GM21717 (cell line): ENCODE results near the gene MAN1B1.
"Not testable (repeated sequence)": the region's sequence is repeated elsewhere in the genome, so short reads cannot be mapped to it uniquely, and the experiment has no call there.

ENCODE experiments used
- ATAC-seq: cut with Tn5 transposase; IDR thresholded peaks from one replicate; pipeline ENCODE4 v1.9.1; 2021; ENCODE audit warnings: mild to moderate bottlenecking, moderate library complexity; ENCODE audit not compliant: unreplicated experiment

The MAN1B1 gene

DNA sequence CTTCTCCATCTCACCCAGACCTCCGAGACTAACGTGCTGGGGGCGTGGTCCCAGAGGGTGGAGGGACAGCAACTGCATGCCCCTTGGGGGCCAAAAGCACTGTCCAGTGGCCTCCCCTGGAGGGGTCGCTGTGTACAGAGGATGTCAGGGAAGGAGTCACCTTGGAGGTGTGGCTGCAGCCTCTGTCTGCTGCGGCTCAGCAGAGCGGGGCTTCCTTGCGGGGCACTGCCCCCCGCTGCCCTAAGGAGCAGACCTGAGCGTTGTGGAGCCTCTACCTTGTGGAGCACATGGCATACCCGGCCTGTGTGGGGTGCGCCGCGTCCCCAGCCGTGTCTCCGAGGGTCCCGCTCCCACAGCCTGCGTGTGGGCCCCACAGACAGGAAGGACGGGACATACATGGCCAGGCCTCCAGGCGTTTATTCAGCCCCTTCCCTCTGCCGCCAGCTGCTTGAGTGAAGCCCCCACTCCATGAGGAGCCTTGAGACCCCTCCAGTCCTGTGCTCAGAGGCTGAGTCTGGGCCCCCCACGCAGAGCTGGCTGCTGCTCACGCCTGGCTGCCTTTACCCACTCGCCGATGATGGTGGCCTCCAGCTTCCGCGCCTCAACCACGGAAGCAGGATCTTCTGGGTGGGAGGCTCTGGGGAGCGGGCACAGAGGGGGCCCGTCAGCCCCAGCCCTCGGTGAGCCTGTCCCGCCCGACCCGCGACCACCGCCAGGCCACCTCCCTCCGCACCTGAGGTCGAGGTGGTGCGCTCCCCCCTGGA lies 23.5 kb downstream of the MAN1B1 start:
- ATAC-seq, result no peak

- ATAC-seq, result no peak
Measured at GRCh38 chr9:137110911-137111787, 24.4 kb downstream of the MAN1B1 start.

DNA sequence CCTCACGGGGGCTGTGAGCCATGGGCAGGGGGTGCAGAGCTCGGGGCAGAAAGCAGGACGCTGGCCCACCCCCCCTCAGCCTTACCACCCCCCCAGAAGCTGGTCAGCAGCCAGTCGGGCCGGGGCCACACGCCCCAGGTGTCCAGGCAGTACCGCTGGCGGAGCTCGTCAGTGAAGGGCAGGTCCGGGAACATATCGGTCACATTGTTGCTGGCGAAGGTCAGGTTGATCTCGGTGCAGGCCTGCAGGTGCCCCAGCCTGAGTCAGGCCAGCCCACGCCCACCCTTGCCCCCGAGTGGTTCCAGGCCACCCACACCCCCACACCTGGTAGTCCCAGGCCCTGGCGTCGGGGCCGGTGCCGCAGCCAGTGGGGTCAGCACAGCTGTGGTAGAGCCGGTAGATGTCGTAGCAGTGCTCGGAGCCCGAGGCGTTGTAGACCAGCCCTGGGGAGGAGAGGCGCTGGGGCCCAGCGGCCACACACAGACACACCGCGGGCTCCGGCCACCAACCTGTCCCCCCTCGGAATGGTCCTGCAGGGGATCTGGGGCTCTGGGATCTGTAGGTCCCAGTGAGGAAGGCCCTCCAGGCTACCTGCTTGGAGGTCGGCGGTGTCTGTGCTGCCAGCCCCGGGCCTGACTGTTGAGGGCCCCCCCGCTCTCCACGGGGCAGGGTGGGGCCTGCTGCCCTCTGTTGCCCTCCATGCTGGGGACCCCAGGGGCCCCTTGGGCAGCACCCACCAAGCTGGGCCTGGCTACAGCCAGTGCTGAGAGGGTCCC lies 25.2 kb downstream of the MAN1B1 start:
- ATAC-seq, result no peak

DNA sequence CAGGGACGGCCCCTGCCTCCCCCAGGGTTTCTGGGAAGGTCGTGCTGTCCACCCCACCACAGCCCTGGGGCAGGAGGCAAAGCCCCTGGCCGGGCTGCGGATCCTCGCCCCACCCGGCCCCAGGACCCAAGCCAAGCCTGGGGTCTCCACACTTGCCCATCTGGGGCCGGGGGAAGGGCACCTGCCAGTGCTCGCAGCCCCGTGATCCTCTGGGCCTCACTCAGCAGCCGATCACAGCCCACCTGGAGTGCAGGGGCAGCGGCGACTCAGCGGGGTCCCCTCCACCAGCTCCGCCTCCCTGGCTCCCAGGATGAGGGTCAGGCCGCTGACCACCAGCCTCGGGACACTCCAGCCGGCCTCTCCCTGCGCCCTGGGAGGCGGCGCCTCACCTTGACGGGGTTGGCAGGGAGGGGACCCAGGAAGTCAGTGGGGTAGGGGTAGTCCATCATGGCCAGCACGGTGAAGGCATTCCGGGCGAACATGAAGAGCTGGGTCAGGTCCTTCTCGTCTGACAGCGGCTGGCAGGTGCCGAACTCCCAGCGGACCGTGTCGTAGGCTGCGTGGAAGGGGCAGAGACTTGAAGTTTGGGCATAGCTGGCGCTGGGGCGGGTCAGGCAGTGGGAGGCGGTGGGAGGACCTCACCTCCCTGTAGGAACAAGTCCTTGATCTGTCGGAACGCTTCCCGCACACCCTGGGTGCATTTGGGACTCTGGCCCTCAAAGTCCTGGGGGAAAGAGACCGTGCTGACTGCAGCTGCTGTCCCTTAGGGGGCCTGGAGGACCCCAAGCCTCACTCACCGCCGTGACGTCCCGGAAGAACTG lies 26.0 kb downstream of the MAN1B1 start:
- ATAC-seq, result no peak

DNA sequence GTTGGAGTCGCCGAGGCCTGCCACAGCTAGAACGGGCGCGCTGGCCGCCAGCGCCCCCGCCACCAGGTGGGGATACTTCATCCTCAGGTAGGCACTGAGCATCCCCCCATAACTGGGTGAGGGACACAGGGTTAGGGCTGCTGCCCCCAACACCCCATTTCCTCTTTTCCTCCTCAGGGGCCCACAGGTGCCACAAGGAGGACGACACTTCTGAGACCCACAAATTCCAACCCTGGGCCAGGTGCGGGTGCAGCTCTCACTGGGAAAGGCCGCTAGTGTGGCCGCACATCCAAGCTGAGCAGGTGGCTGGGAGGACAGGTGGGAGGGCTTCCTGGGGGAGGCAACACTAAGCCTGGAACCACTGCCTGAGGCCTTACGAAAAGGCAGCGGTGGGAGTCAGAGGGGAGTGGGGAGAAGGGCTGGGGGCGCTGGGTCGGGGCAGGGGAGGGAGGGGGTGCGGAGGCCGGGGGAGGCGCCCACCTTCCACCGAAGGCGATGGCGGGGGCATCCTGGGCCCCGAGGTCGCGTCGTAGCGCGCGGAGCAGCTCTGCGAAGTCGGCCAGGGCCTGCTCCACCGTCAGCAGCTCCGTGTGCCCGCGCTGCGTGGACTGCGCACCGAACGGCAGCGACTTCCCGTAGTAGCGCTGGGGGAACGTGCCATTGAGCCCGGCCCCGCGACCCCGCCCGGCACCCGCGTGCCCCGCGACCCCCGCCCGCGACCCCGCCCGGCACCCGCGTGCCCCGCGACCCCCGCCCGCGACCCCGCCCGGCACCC lies 26.8 kb downstream of the MAN1B1 start:
- no peak for ATAC-seq

DNA sequence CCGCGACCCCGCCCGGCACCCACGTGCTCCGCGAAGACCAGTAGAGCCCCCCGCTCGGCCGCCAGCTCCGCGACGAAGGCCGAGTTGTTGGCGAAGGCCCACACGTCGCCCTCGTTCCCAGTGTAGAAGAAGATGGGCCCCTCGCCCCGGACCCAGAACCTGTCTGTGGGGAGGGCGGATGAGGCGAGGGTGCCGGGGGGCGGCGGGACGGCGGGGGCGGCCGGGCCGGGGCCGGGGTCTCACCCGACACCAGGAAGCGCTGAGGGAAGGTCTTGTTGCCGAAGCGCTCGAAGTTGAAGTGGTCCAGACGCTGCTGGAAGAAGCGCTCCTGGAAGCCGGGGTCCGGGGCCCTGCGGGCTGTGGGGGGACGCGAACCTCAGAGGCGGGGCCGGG lies 27.4 kb downstream of the MAN1B1 start:
- ATAC-seq, result peak; percentile 27

- ATAC-seq, result peak; percentile 60
Measured at GRCh38 chr9:137114613-137115393, 28.0 kb downstream of the MAN1B1 start, which contains the start of gene DPP7. Gene DPP7, minus strand, starts transcription at chr9:137114733. Its CDS starts 20 bp downstream, at chr9:137114713.

DNA sequence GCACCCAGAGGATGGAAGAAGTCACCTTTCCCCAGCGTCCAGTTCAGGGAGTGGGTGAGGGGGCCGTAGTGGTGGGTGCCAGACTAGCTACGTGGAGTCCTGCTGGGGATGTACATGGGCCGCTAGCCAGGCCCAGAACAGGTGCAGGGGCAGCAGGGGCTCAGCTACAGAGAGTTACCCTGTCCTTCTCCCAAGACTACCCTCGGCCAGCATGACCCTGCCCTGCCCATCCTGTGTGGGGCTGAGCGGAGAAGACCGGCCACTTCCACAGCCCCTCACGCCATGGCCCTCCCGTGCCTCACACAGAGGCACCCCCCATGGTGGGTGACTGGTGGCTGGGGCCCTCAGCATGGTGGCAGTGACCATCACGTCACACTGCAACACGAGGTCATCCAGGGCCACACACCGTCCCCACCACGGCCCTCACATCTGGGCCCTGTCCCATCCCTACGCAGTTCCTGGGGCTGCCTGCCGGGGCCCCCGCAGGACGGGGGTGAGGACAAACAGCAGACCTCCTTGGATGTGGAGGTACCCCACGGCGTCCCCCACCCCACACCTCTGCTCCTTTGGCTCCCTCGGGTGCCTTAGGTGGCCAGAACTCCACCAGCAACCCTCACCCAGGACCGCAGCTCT lies 28.7 kb downstream of the MAN1B1 start:
- no peak for ATAC-seq

GRCh38 chr9:137116027-137116507 lies 29.3 kb downstream of the MAN1B1 start:
- ATAC-seq, result no peak

DNA sequence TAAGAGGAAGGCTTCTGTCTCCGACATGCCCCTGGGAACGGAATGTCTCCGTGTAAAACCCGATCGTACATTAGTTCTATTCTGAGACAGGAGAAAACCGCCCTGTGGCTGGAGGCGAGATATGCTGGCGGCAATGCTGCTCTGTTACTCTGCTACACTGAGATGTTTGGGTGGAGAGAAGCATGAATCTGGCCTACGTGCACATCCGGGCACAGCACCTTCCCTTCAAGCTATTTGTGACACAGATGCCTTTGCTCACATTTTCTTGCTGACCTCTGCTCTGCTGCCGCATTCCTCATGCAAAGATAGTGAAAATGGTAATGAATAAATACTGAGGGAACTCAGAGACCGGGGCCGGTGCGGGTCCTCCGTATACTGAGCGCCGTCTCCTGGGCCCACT lies 29.9 kb downstream of the MAN1B1 start:
- no peak for ATAC-seq

GRCh38 chr9:137117269-137117731 lies 30.5 kb downstream of the MAN1B1 start:
- no peak for ATAC-seq

GRCh38 chr9:137118092-137118603 lies 31.4 kb downstream of the MAN1B1 start:
- not testable (repeated sequence) for ATAC-seq

DNA sequence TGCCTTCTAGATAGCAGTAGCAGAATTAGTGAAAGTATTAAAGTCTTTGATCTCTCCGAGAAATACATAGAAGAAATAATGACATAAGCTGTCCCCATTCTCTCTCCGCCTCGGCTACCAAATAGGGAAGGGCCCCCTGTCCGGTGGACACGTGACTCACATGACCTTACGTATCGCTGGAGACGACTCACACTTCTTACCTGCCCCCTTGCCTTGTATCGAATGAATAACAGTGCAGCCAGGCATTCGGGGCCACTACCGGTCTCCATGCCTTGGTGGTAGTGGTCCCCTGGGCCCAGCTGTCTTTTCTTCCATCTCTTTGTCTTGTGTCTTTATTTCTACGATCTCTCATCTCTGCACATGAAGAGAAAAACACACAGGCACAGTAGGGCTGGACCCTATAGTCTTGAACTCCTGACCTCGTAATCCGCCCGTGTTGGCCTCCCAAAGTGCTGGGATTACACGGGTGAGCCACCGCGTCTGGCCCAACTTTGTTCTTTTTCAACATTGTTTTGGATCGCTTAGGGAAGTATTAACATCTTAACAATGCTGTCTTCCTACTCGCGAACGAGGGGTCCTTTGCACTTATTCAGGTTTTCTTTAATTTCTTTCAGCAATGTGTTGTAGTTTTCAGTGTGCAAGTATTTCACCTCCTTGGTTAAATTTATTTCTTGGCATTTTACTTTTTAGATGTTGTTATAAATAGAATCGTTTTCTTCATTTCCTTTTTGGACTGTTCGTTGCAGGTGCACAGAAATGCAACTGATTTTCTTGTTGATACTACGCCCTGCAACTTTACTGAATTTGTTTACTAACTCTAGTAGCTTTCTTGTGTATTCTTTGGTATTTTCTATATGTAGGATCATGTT lies 35.4 kb downstream of the MAN1B1 start:
- not testable (repeated sequence) for ATAC-seq

GRCh38 chr9:137122796-137123467 lies 36.1 kb downstream of the MAN1B1 start:
- not testable (repeated sequence) for ATAC-seq

GRCh38 chr9:137123468-137123837 lies 36.7 kb downstream of the MAN1B1 start:
- no peak for ATAC-seq

GRCh38 chr9:137123952-137124462 lies 37.2 kb downstream of the MAN1B1 start:
- ATAC-seq, result not testable (repeated sequence)
